HCT116 (cell line): ENCODE data around the gene TPST1.
"Not testable (repeated sequence)": the region's sequence is repeated elsewhere in the genome, so short reads cannot be mapped to it uniquely, and the experiment has no call there.

Experiments
- CTCF ChIP-seq, 3 experiments: fragments of 200-600 bp in 1 of 3; sonication (generic) in 1 of 3; IDR thresholded peaks in 2 of 3; conservative IDR thresholded peaks in 1 of 3; 2 replicates each; pipeline ENCODE4 v1.5.1; 2012 to 2017; ENCODE audit warnings: low read depth in 2 of 3, low read length in 2 of 3, antibody characterized with exemption in 1 of 3, borderline replicate concordance in 1 of 3, control low read depth in 1 of 3, mild to moderate bottlenecking in 1 of 3, mixed read lengths in 1 of 3, mixed run types in 1 of 3, moderate library complexity in 1 of 3; ENCODE audit not compliant: insufficient read depth in 1 of 3
- ELF1 ChIP-seq: IDR thresholded peaks from 2 replicates; pipeline ENCODE4 v1.6.1; 2012; ENCODE audit warnings: low read depth, borderline replicate concordance
- EZH2 ChIP-seq: fragments of 200-600 bp; sonication (generic); IDR thresholded peaks from 2 replicates; pipeline ENCODE4 v1.6.1; 2017; ENCODE audit warnings: antibody characterized with exemption, mixed run types
- JUND ChIP-seq: IDR thresholded peaks from 2 replicates; pipeline ENCODE4 v1.6.1; 2012
- POLR2A ChIP-seq: IDR thresholded peaks from 2 replicates; pipeline ENCODE4 v1.7.0; 2011; ENCODE audit warnings: borderline replicate concordance; ENCODE audit not compliant: insufficient read depth, insufficient read length; ENCODE audit errors: extremely low read depth
- POLR2AphosphoS5 ChIP-seq: IDR thresholded peaks from 2 replicates; pipeline ENCODE4 v1.6.1; 2011; ENCODE audit warnings: mild to moderate bottlenecking, low read depth, low read length, moderate library complexity

- not testable (repeated sequence) for TF ChIP-seq POLR2AphosphoS5; POLR2A; CTCF (IDR thresholded peaks at IDR 0.05 in 2 of 3, conservative IDR thresholded peaks at IDR 0.05 in 1 of 3; ENCODE audit: borderline replicate concordance in 1 of 3, insufficient read depth in 1 of 3, low read depth in 2 of 3, low read length in 2 of 3); JUND; ELF1; EZH2
These were observed 190.0 kb downstream of the TPST1 start for GRCh38 chr7:66395128-66395571.
